HepG2 (cell line): ENCODE measurements around the gene LRRC25. TPM values are rescaled to one million over a fixed set of nuclear protein-coding genes. Genes with fewer than 3 reads are reported as not detected.

ENCODE experiments used
- BCL6 ChIP-seq: IDR thresholded peaks from 2 replicates; pipeline ENCODE4 v1.6.1; 2016; ENCODE audit warnings: missing genetic modification reagents, missing compliant biosample characterization
- BCLAF1 ChIP-seq: fragments of 450-650 bp; IDR thresholded peaks from 2 replicates; pipeline ENCODE4 v1.6.1; 2017; ENCODE audit warnings: mild to moderate bottlenecking
- CCDC6 ChIP-seq: sonication (generic); formaldehyde crosslinking; IDR thresholded peaks from 2 replicates; pipeline ENCODE4 v1.8.1; 2022; ENCODE audit warnings: mild to moderate bottlenecking, missing genetic modification reagents, moderate library complexity
- DRAP1 ChIP-seq: IDR thresholded peaks from 2 replicates; pipeline ENCODE4 v1.6.1; 2016; ENCODE audit warnings: missing genetic modification reagents, missing compliant biosample characterization
- FOSL1 ChIP-seq: sonication (generic); formaldehyde crosslinking; IDR thresholded peaks from 2 replicates; pipeline ENCODE4 v1.9.0; 2021; ENCODE audit warnings: missing genetic modification reagents, borderline replicate concordance
- FOXC1 ChIP-seq: sonication (generic); formaldehyde crosslinking; IDR thresholded peaks from 2 replicates; pipeline ENCODE4 v1.8.0; 2022; ENCODE audit warnings: mild to moderate bottlenecking, missing genetic modification reagents, borderline replicate concordance
- FOXK1 ChIP-seq: sonication (generic); formaldehyde crosslinking; IDR thresholded peaks from 2 replicates; pipeline ENCODE4 v1.4.0; 2020; ENCODE audit warnings: low read depth, missing genetic modification reagents, borderline replicate concordance
- FOXM1 ChIP-seq: sonication (generic); formaldehyde crosslinking; IDR thresholded peaks from 2 replicates; pipeline ENCODE4 v1.5.0; 2020; ENCODE audit warnings: missing genetic modification reagents
- HIVEP1 ChIP-seq: sonication (generic); formaldehyde crosslinking; IDR thresholded peaks from 2 replicates; pipeline ENCODE4 v1.4.0; 2020; ENCODE audit warnings: mild to moderate bottlenecking, missing genetic modification reagents
- HOXA3 ChIP-seq: sonication (generic); formaldehyde crosslinking; IDR thresholded peaks from 2 replicates; pipeline ENCODE4 v1.5.0; 2020; ENCODE audit warnings: missing genetic modification reagents
- KAT8 ChIP-seq: IDR thresholded peaks from 2 replicates; pipeline ENCODE4 v1.6.1; 2016; ENCODE audit warnings: missing genetic modification reagents, missing compliant biosample characterization
- KDM4B ChIP-seq: sonication (generic); formaldehyde crosslinking; IDR thresholded peaks from 2 replicates; pipeline ENCODE4 v1.4.0; 2020; ENCODE audit warnings: missing genetic modification reagents
- MED8 ChIP-seq: sonication (generic); formaldehyde crosslinking; IDR thresholded peaks from 2 replicates; pipeline ENCODE4 v1.8.1; 2023; ENCODE audit warnings: mild to moderate bottlenecking, missing genetic modification reagents; ENCODE audit not compliant: insufficient replicate concordance
- MIER3 ChIP-seq: IDR thresholded peaks from 2 replicates; pipeline ENCODE4 v1.6.1; 2016; ENCODE audit warnings: missing compliant biosample characterization, borderline replicate concordance
- SMAD1 ChIP-seq: sonication (generic); formaldehyde crosslinking; IDR thresholded peaks from 2 replicates; pipeline ENCODE4 v1.4.0; 2020; ENCODE audit warnings: missing genetic modification reagents, low read depth, mild to moderate bottlenecking, borderline replicate concordance
- SSRP1 ChIP-seq: IDR thresholded peaks from 2 replicates; pipeline ENCODE4 v1.6.1; 2016; ENCODE audit warnings: control low read depth
- TGIF2 ChIP-seq: IDR thresholded peaks from 2 replicates; pipeline ENCODE4 v1.6.1; 2016; ENCODE audit warnings: control low read depth, missing compliant biosample characterization
- THAP11 ChIP-seq: IDR thresholded peaks from 2 replicates; pipeline ENCODE4 v1.6.1; 2016; ENCODE audit warnings: missing biosample characterization, missing genetic modification reagents
- ZFP36 ChIP-seq: fragments of 150-350 bp; IDR thresholded peaks from 2 replicates; pipeline ENCODE4 v1.6.1; 2018; ENCODE audit warnings: borderline replicate concordance, low read length, low read depth; ENCODE audit not compliant: partially characterized antibody
- ZFP91 ChIP-seq: sonication (generic); formaldehyde crosslinking; IDR thresholded peaks from 2 replicates; pipeline ENCODE4 v1.9.0; 2022; ENCODE audit warnings: missing genetic modification reagents, mild to moderate bottlenecking, borderline replicate concordance
- ZMAT3 ChIP-seq: sonication (generic); formaldehyde crosslinking; conservative IDR thresholded peaks from 2 replicates; pipeline ENCODE4 v1.7.0; 2021; ENCODE audit warnings: missing genetic modification reagents
- ZMYM3 ChIP-seq: sonication (generic); formaldehyde crosslinking; IDR thresholded peaks from 2 replicates; pipeline ENCODE4 v1.5.1; 2020; ENCODE audit warnings: mild to moderate bottlenecking, missing genetic modification reagents
- ZNF3 ChIP-seq: IDR thresholded peaks from 2 replicates; pipeline ENCODE4 v1.7.0; 2017; ENCODE audit warnings: inconsistent platforms
- ZNF451 ChIP-seq: sonication (generic); formaldehyde crosslinking; IDR thresholded peaks from 2 replicates; pipeline ENCODE4 v1.5.0; 2020; ENCODE audit warnings: mild to moderate bottlenecking, missing genetic modification reagents
- ZNF597 ChIP-seq: sonication (generic); formaldehyde crosslinking; IDR thresholded peaks from 2 replicates; pipeline ENCODE4 v1.5.0; 2020; ENCODE audit warnings: missing genetic modification reagents
- polyA plus RNA-seq, 8 experiments: library from polyadenylated mRNA; depleted of rRNA in 3 of 8; stranded (reverse) in 7 of 8; unstranded in 1 of 8; fragments of >200 nt; fragmentation: Illumina TruSeq in 4 of 8; extraction: Trizol in 4 of 8; gene quantifications; 2 replicates each; pipeline versions ENCODE4 v1.2.1 to v1.2.3, GENCODE V29; 2011 to 2016; ENCODE audit warnings: low read depth in 4 of 8, missing spikeins in 1 of 8, mixed read lengths in 1 of 8; ENCODE audit not compliant: insufficient read depth in 1 of 8
- total RNA-seq, 5 experiments: library from RNA; depleted of rRNA; stranded (reverse); fragments of >200 nt; fragmentation: Illumina TruSeq; extraction: Trizol; gene quantifications; 2 replicates each; pipeline ENCODE4 v1.2.3, GENCODE V29; 2016; ENCODE audit warnings: low read depth in 1 of 5

Gene LRRC25
- total and polyA plus RNA-seq, 2 of the 13 experiments (the other 11 are each of a cell fraction or from before 2014, with no cell fraction given) = 0.13 to 0.53 TPM

- TF ChIP-seq BCLAF1 (no peak), TGIF2 (CRISPR knock-in tag) (0 out of 2 replicates have a peak, but pooled peaks have one; percentile 24), ZMAT3 (peak; percentile 65; the same call in 1 of the 2 replicates), ZNF451 (CRISPR knock-in tag) (peak; percentile 88; the same call in 1 of the 2 replicates), DRAP1 (CRISPR knock-in tag) (peak; percentile 68; the same call in 1 of the 2 replicates), KAT8 (peak; percentile 92), HOXA3 (peak; percentile 85), ZFP36 (no peak), SMAD1 (CRISPR knock-in tag) (peak; percentile 61; the same call in 1 of the 2 replicates), CCDC6 (CRISPR knock-in tag) (peak; percentile 70; the same call in 1 of the 2 replicates), ZNF597 (no peak), ZNF3 (CRISPR knock-in tag) (peak; percentile 15; the same call in 1 of the 2 replicates), FOXK1 (CRISPR knock-in tag) (peak; percentile 64; the same call in 1 of the 2 replicates), FOXM1 (CRISPR knock-in tag) (no peak), FOSL1 (CRISPR knock-in tag) (peak; percentile 83), SSRP1 (CRISPR knock-in tag) (no peak; the same call in 1 of the 2 replicates), ZMYM3 (peak; percentile 81), HIVEP1 (peak; percentile 88), MED8 (CRISPR knock-in tag) (peak; percentile 89), MIER3 (CRISPR knock-in tag) (peak; percentile 56; the same call in 1 of the 2 replicates), BCL6 (CRISPR knock-in tag) (peak; percentile 88), KDM4B (CRISPR knock-in tag) (peak; percentile 66; the same call in 1 of the 2 replicates), THAP11 (CRISPR knock-in tag) (peak; percentile 82), FOXC1 (CRISPR knock-in tag) (0 out of 2 replicates have a peak, but pooled peaks have one; percentile 24), ZFP91 (peak; percentile 74)
These were observed 23.4 kb downstream of the LRRC25 start (continued) for GRCh38 chr19:18373892-18374629.
